Right lobe of liver (tissue), 6 donors: ENCODE measurements around the gene HSPA12A. TPM values are rescaled to one million over a fixed set of nuclear protein-coding genes. Genes with fewer than 3 reads are reported as not detected.

ENCODE experiments used
- ATAC-seq, 4 donors: fragments of 200-7000 bp; cut with Tn5 transposase; one replicate each; pipeline ENCODE4 v1.9.1; 2020; ENCODE audit warnings: mild to moderate bottlenecking in 4 of 4, moderate library complexity in 4 of 4
- DNase-seq, 3 donors: peaks; one replicate each; pipeline ENCODE4 v3.0.0-alpha.2; 2020
- H3K27ac ChIP-seq, 3 donors: fragments of 200-600 bp; one replicate each; pipeline ENCODE4 v1.8.0; 2022
- H3K27me3 ChIP-seq, 2 donors: fragments of 200-600 bp; one replicate each; pipeline ENCODE4 v1.8.0; 2022
- H3K36me3 ChIP-seq, 4 donors: fragments of 200-600 bp; sonication (generic) in 1 of 4; one replicate each; pipeline versions ENCODE4 v1.5.1 to v1.8.0; 2017 to 2022; ENCODE audit warnings: control low read depth in 1 of 4
- H3K4me1 ChIP-seq, 4 donors: fragments of 200-600 bp; sonication (generic) in 1 of 4; one replicate each; pipeline versions ENCODE4 v1.5.1 to v1.8.0; 2017 to 2022; ENCODE audit warnings: control low read depth in 1 of 4
- H3K4me3 ChIP-seq, 3 donors: fragments of 200-600 bp; one replicate each; pipeline ENCODE4 v1.8.0; 2022
- H3K9me3 ChIP-seq, 4 donors: fragments of 200-600 bp; sonication (generic) in 1 of 4; one replicate each; pipeline versions ENCODE4 v1.5.1 to v1.8.0; 2017 to 2022; ENCODE audit warnings: control low read depth in 1 of 4
- POLR2A ChIP-seq: fragments of 450-650 bp; IDR thresholded peaks from one replicate; pipeline ENCODE4 v1.6.1; 2017; ENCODE audit warnings: antibody characterized with exemption, mild to moderate bottlenecking
- WGBS: methylation state at CpG from one replicate; pipeline ENCODE4 v1.1.6; 2018; ENCODE audit warnings: low coverage, low lambda C conversion rate; ENCODE audit not compliant: insufficient coverage; ENCODE audit errors: missing lambda C conversion rate; 5-methylcytosine and 5-hydroxymethylcytosine counted together
- intact Hi-C, 2 donors: fragments of 100-400 bp; cut with DNase I; formaldehyde crosslinking; loops; one replicate each; pipeline versions ENCODE4 v1.11.2 to v1.14.1; 2022
- total RNA-seq, 6 experiments: library from RNA; depleted of rRNA in 2 of 6; stranded (reverse); fragments of >200 nt in 2 of 6; fragmentation: NEBNext Ultra II Directional in 3 of 6; extraction: Animal tissue kit (Norgen Biotek cat#: 25700) in 3 of 6; gene quantifications; one replicate each; pipeline versions ENCODE4 v1.1.0 to v1.2.4, GENCODE V29; 2016 to 2023
- TF ChIP-seq, protein P1 (sequence below), 4 donors: fragments of 200-600 bp in 3 of 4; fragments of 450-650 bp in 1 of 4; IDR thresholded peaks; one replicate each; pipeline versions ENCODE4 v1.5.1 to v1.8.0; 2016 to 2022; ENCODE audit warnings: antibody characterized with exemption in 4 of 4, mild to moderate bottlenecking in 2 of 4
- donor health status: DM: no; HTN: yes; CAD: no.
- donor health status: DM: no; HTN: no; CAD: no.
- donor health status: DM: no; HTN: no; CAD: no.
- donor health status: DM: no; HTN: yes; CAD: no.
- donor health status: DM: no; HTN: yes; CAD: no.

The HSPA12A gene
- total RNA-seq, 6 experiments from 2014 or later: 2.3 to 4.2 (median 2.9) TPM

DNA sequence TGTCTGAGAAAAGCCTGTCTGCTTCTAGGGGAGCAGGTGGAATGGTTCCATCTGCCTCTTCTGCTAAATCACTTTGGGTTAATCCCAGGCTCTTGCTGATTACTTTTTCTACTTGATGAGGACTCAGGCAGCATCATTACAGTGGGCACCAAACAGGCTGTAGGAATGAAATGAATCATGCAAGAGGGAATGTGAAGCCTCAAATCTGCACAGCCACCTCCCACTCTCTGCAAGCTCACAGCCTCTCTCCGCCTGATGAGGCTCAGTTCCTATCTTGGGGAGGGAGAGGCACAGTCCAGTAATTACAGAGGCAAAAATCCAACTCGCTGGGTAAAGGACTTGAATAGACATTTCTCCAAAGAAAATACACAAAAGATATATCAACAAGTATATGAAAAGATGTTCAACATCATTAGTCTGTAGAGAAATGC lies 34.0 kb downstream of the HSPA12A start:
- H3K36me3 ChIP-seq: no peaks in the 10 kb centered on the region
- H3K4me3 ChIP-seq: no peak overlapping the region
- intact Hi-C loops: no loop called here
- H3K4me1 ChIP-seq: no peaks in the 10 kb centered on the region
- no peak for DNase-seq
- no peaks in the 10 kb centered on the region for H3K27me3 ChIP-seq
- TF ChIP-seq POLR2A: no peak
- TF ChIP-seq, protein P1, sequence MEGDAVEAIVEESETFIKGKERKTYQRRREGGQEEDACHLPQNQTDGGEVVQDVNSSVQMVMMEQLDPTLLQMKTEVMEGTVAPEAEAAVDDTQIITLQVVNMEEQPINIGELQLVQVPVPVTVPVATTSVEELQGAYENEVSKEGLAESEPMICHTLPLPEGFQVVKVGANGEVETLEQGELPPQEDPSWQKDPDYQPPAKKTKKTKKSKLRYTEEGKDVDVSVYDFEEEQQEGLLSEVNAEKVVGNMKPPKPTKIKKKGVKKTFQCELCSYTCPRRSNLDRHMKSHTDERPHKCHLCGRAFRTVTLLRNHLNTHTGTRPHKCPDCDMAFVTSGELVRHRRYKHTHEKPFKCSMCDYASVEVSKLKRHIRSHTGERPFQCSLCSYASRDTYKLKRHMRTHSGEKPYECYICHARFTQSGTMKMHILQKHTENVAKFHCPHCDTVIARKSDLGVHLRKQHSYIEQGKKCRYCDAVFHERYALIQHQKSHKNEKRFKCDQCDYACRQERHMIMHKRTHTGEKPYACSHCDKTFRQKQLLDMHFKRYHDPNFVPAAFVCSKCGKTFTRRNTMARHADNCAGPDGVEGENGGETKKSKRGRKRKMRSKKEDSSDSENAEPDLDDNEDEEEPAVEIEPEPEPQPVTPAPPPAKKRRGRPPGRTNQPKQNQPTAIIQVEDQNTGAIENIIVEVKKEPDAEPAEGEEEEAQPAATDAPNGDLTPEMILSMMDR (IDR thresholded peaks at IDR 0.05): no peak
- 46% methylated on average over 2 of the region's 2 CpGs for WGBS
- ATAC-seq: no peak
- no peak overlapping the region for H3K27ac ChIP-seq
- H3K9me3 ChIP-seq: no peaks in the 10 kb centered on the region

DNA sequence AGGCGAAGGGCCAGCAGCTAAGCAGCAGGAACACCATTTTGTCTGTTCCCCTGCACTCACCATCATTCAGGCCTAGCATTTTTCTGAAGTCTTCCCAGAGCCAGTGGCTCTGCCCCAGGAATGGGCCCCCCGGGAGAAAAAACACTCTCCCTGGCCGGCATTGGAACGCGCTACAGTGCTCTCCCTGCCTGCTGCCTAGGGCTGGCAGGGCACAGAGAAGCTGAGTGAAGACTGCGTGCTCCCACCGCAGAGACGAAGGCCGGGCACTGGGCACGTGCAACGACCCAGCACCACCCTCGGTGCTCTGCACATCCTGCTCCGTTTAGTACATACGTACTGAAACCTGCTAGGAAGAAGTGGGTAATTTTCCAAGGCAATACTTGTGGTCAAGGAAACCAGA lies 34.4 kb downstream of the HSPA12A start:
- no peak for ATAC-seq
- DNase-seq: no peak
- intact Hi-C loops: no loop called here
- H3K36me3 ChIP-seq: no peaks in the 10 kb centered on the region
- no peak overlapping the region for H3K4me3 ChIP-seq
- 86% methylated on average over 3 of the region's 14 CpGs for WGBS
- H3K27me3 ChIP-seq: no peaks in the 10 kb centered on the region
- H3K4me1 ChIP-seq: no peaks in the 10 kb centered on the region
- TF ChIP-seq POLR2A: no peak
- no peak overlapping the region for H3K27ac ChIP-seq
- no peaks in the 10 kb centered on the region for H3K9me3 ChIP-seq

DNA sequence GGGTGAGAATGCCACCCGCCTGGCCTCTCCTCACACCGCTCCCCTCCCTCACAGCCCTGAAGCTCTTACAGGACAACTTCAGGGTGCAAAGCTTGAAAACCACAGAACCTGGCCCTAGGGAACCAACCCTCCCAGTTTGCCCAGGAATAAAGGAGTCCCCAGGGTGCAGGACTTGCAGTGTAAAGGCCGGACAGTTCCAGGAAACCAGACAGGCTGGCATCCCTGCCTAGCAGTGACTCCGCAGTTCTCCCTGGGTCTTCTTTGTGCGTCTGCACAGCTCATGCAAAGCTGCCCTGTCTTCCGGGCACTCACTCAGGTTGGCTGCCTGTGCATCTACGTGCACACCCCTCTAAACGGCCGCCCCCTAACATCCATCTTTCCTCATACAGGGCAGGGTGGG lies 36.1 kb downstream of the HSPA12A start:
- no peaks in the 10 kb centered on the region for H3K4me1 ChIP-seq
- H3K36me3 ChIP-seq: no peaks in the 10 kb centered on the region
- no peak for TF ChIP-seq POLR2A
- TF ChIP-seq, protein P1 (IDR thresholded peaks at IDR 0.05): no peak
- H3K27ac ChIP-seq: no peak overlapping the region
- no peaks in the 10 kb centered on the region for H3K27me3 ChIP-seq
- H3K4me3 ChIP-seq: no peak overlapping the region
- DNase-seq: no peak
- no peak for ATAC-seq
- no peaks in the 10 kb centered on the region for H3K9me3 ChIP-seq
- intact Hi-C loops: no loop called here
- WGBS: 77% methylated on average over 4 of the region's 9 CpGs

DNA sequence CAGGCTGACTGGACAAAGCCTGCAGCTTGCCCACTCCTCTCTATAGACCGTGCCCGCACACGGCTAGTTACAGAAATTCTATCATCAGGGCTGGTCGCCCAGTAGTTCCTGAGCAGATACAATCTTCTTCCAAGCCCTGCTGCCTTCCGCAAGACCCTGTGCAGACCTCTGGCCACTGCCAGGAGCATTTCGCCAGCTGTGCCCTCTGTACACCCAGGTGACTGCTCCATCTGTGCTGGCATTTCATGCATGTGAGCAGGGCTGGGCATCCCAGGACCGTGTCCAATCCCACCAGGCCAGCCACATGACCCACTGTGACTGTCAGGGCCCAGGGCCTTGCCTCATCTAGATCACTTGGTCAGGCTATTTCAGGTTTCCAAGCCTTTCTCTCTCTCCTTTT lies 36.9 kb downstream of the HSPA12A start:
- ATAC-seq: no peak
- no peak for DNase-seq
- Histone ChIP-seq H3K4me1 (no peaks in the 10 kb centered on the region), H3K9me3 (no peaks in the 10 kb centered on the region), H3K36me3 (no peaks in the 10 kb centered on the region), H3K27ac (no peak overlapping the region), H3K27me3 (no peaks in the 10 kb centered on the region), H3K4me3 (no peak overlapping the region)
- TF ChIP-seq POLR2A: no peak
- TF ChIP-seq, protein P1 (IDR thresholded peaks at IDR 0.05): no peak
- intact Hi-C loops: no loop called here
- 100% methylated on average over 1 of the region's 7 CpGs for WGBS

DNA sequence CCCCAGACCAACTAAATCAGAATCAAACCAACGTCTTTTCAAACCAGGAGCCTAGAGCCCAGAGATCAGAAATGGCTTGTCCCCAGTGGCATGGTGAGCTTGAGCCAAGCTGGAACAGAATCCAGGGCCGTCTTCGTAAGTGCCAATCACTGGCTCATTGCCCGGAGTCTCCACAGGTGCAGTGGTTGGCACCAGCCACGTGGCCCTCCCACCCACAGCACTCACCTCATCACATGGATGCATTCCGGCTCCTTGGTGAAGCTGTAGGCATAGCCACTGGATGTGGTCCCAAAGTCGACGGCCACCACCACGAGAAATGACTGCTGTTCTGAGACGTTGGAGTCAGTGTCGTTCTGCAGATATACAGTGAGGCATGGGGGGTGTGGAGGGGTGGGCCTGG lies 37.4 kb downstream of the HSPA12A start:
- intact Hi-C loops: no loop called here
- WGBS: 60% methylated on average over 1 of the region's 11 CpGs
- TF ChIP-seq, protein P1 (IDR thresholded peaks at IDR 0.05): no peak
- no peak for TF ChIP-seq POLR2A
- no peaks in the 10 kb centered on the region for H3K27me3 ChIP-seq
- H3K4me3 ChIP-seq: no peak overlapping the region
- no peak for ATAC-seq
- H3K4me1 ChIP-seq: no peaks in the 10 kb centered on the region
- DNase-seq: no peak
- no peak overlapping the region for H3K27ac ChIP-seq
- H3K36me3 ChIP-seq: no peaks in the 10 kb centered on the region
- H3K9me3 ChIP-seq: no peaks in the 10 kb centered on the region
